GM18517 (cell line): ENCODE measurements around the gene MTARC1.

ENCODE experiments used
- ATAC-seq: cut with Tn5 transposase; IDR thresholded peaks from one replicate; pipeline ENCODE4 v1.9.1; 2021; ENCODE audit warnings: mild to moderate bottlenecking, moderate library complexity; ENCODE audit not compliant: unreplicated experiment

The MTARC1 gene

GRCh38 chr1:220769205-220769604, 17.5 kb upstream of the MTARC1 start:
- no peak for ATAC-seq

- ATAC-seq = peak; percentile 67
These were observed 16.3 kb upstream of the MTARC1 start for GRCh38 chr1:220770245-220770913.

- peak; percentile 33 for ATAC-seq
These were observed 13.9 kb upstream of the MTARC1 start for GRCh38 chr1:220772846-220773245.

- ATAC-seq = no peak
These were observed 11.4 kb upstream of the MTARC1 start for GRCh38 chr1:220775240-220775853.

GRCh38 chr1:220776254-220776653, 10.5 kb upstream of the MTARC1 start:
- ATAC-seq = no peak

GRCh38 chr1:220776720-220777326, 9.9 kb upstream of the MTARC1 start:
- ATAC-seq = peak; percentile 70

GRCh38 chr1:220783453-220783852, 3.3 kb upstream of the MTARC1 start:
- no peak for ATAC-seq

- no peak for ATAC-seq
These were observed 2.0 kb upstream of the MTARC1 start for GRCh38 chr1:220784751-220785150.

- ATAC-seq = no peak
These were observed 1.3 kb upstream of the MTARC1 start for GRCh38 chr1:220785166-220786056.

- ATAC-seq = peak; percentile 8
These were observed 716 bp upstream of the MTARC1 start for GRCh38 chr1:220786057-220786336.

- peak; percentile 47 for ATAC-seq
These were observed 431 bp downstream of the MTARC1 start for GRCh38 chr1:220787069-220787619.

GRCh38 chr1:220788900-220789299, 2.2 kb downstream of the MTARC1 start:
- ATAC-seq = no peak

GRCh38 chr1:220789532-220790147, 2.9 kb downstream of the MTARC1 start:
- no peak for ATAC-seq

GRCh38 chr1:220791285-220791684, 4.6 kb downstream of the MTARC1 start:
- no peak for ATAC-seq

GRCh38 chr1:220791956-220792355, 5.2 kb downstream of the MTARC1 start:
- ATAC-seq = no peak

- ATAC-seq = no peak
These were observed 9.8 kb downstream of the MTARC1 start for GRCh38 chr1:220796530-220796929.

GRCh38 chr1:220797044-220797443, 10.3 kb downstream of the MTARC1 start:
- no peak for ATAC-seq

- ATAC-seq = no peak
These were observed 10.8 kb downstream of the MTARC1 start for GRCh38 chr1:220797553-220797952.

GRCh38 chr1:220798338-220798737, 11.6 kb downstream of the MTARC1 start:
- no peak for ATAC-seq

- ATAC-seq = no peak
These were observed 13.5 kb downstream of the MTARC1 start for GRCh38 chr1:220800262-220800661.
